ENCODE measurements around the gene IFIT3.

IFIT3 gene

GRCh38 chr10:89373916-89374711 is 46.3 kb downstream of the IFIT3 start:
- Histone ChIP-seq H3K4me3 (ENCODE audit: low read length) (peak overlapping the region; percentile 39), H3K4me1 (ENCODE audit: control insufficient read depth, insufficient read depth, low read length) (peaks cover 18% of the 10 kb centered on the region), H3K27ac (ENCODE audit: low read depth, low read length) (peak overlapping the region; percentile 71), H3K9ac (ENCODE audit: low read length) (no peak overlapping the region), H3K36me3 (ENCODE audit: control insufficient read depth, insufficient read depth, low read length) (no peaks in the 10 kb centered on the region), H3K27me3 (ENCODE audit: control insufficient read depth, insufficient read depth, low read length) (no peaks in the 10 kb centered on the region)

GRCh38 chr10:89374713-89375141 is 46.9 kb downstream of the IFIT3 start:
- Histone ChIP-seq H3K27me3 (ENCODE audit: control insufficient read depth, insufficient read depth, low read length) (no peaks in the 10 kb centered on the region), H3K4me3 (ENCODE audit: low read length) (no peak overlapping the region), H3K4me1 (ENCODE audit: control insufficient read depth, insufficient read depth, low read length) (peaks cover 18% of the 10 kb centered on the region), H3K36me3 (ENCODE audit: control insufficient read depth, insufficient read depth, low read length) (no peaks in the 10 kb centered on the region), H3K27ac (ENCODE audit: low read depth, low read length) (peak overlapping the region; percentile 71), H3K9ac (ENCODE audit: low read length) (no peak overlapping the region)

GRCh38 chr10:89377705-89378637 is 50.2 kb downstream of the IFIT3 start, which contains the start of gene IFIT1B:
TSS of gene IFIT1B (plus strand) at chr10:89378056. CDS start at chr10:89378136, 80 bp downstream.
- H3K36me3 ChIP-seq (ENCODE audit: control insufficient read depth, insufficient read depth, low read length): no peaks in the 10 kb centered on the region
- H3K4me1 ChIP-seq (ENCODE audit: control insufficient read depth, insufficient read depth, low read length): peaks cover 18% of the 10 kb centered on the region
- no peak within 1 kb of the TSS for H3K27ac ChIP-seq (ENCODE audit: low read depth, low read length)
- H3K4me3 ChIP-seq (ENCODE audit: low read length): no peak within 1 kb of the TSS
- H3K9ac ChIP-seq (ENCODE audit: low read length): no peak within 1 kb of the TSS
- H3K27me3 ChIP-seq (ENCODE audit: control insufficient read depth, insufficient read depth, low read length): no peaks in the 10 kb centered on the region

DNA sequence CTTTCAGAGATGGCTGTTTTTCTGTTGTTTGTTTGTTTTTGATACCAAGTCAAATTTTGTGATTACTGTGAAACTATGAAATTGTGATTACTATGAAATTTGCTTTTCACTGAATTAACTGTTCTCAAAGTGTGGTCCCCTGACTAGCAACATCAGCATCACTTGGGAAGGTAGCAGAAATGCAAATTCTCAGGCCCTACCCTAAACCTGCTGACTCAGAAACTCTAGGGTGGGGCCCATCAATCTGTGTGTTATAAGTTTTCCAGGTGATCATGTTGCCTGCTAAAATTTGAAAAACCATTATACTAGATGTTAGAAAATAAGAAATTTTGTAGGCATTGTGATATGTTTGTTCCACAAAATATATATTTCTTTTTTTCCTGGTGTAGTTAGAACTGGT is 51.3 kb downstream of the IFIT3 start:
- Histone ChIP-seq H3K4me3 (ENCODE audit: low read length) (no peak overlapping the region), H3K9ac (ENCODE audit: low read length) (no peak overlapping the region), H3K27ac (ENCODE audit: low read depth, low read length) (no peak overlapping the region), H3K4me1 (ENCODE audit: control insufficient read depth, insufficient read depth, low read length) (peaks cover 10% of the 10 kb centered on the region), H3K36me3 (ENCODE audit: control insufficient read depth, insufficient read depth, low read length) (no peaks in the 10 kb centered on the region), H3K27me3 (ENCODE audit: control insufficient read depth, insufficient read depth, low read length) (no peaks in the 10 kb centered on the region)

DNA sequence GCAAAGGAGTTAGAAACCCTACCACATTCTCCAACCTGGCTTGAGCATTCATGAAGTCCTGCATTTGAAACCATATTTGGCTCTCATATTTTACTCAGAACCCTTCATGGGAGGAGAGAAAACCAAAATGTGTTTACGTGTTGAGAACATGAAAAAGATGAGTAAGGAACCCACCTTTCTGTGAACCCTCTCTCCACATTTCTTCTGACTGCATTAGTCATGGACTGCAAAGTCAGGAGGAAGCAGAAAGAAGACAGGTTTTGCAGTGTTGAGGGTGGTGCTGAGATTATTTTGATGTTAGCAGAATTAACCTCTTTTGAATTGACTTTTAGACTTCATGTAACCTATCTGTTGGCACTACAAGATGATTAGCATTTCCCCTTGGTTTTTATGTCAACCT is 55.0 kb downstream of the IFIT3 start:
- Histone ChIP-seq H3K9ac (ENCODE audit: low read length) (no peak overlapping the region), H3K4me1 (ENCODE audit: control insufficient read depth, insufficient read depth, low read length) (no peaks in the 10 kb centered on the region), H3K36me3 (ENCODE audit: control insufficient read depth, insufficient read depth, low read length) (no peaks in the 10 kb centered on the region), H3K27me3 (ENCODE audit: control insufficient read depth, insufficient read depth, low read length) (no peaks in the 10 kb centered on the region), H3K27ac (ENCODE audit: low read depth, low read length) (no peak overlapping the region), H3K4me3 (ENCODE audit: low read length) (no peak overlapping the region)

DNA sequence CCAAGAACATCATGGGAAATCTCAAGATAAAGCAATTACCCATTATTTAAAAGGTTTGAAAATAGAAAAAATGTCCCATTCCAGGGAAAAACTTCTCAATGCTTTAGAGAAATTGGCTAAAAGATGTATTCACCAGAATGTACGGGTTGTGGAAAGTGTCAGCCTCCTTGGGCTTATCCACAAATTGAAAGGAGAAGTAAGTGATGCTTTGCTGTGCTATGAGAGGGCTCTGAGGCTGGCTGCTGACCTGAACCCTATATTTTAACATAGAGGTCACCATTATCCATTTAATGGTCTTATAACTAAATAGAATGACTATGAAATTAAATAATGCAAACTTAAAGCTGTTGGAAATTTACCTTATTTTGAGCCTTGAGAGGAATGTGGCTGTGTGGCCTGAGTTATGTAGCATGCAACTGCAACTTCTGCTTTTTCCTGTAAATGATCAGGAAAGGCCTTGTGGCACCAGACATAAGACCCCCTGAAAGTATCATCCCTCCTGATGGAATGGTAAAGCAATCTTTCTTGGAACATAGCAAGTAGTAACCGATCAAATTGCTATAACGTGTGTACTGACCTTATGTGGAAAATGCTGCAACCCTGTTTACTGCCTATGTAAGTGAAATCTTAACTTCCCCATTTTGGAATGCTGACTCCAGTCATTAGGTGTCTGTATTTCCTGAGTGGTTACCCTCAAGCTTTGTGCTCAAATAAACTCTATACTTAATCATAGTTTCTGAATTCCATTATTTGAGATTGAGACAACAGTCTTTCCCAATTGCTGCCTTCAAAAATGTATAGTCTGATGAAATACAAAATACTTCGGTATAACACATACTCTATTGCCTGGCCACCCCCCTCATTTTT is 56.9 kb downstream of the IFIT3 start:
- no peak overlapping the region for H3K4me3 ChIP-seq (ENCODE audit: low read length)
- no peak overlapping the region for H3K9ac ChIP-seq (ENCODE audit: low read length)
- no peaks in the 10 kb centered on the region for H3K4me1 ChIP-seq (ENCODE audit: control insufficient read depth, insufficient read depth, low read length)
- H3K27ac ChIP-seq (ENCODE audit: low read depth, low read length): no peak overlapping the region
- no peaks in the 10 kb centered on the region for H3K36me3 ChIP-seq (ENCODE audit: control insufficient read depth, insufficient read depth, low read length)
- no peaks in the 10 kb centered on the region for H3K27me3 ChIP-seq (ENCODE audit: control insufficient read depth, insufficient read depth, low read length)

DNA sequence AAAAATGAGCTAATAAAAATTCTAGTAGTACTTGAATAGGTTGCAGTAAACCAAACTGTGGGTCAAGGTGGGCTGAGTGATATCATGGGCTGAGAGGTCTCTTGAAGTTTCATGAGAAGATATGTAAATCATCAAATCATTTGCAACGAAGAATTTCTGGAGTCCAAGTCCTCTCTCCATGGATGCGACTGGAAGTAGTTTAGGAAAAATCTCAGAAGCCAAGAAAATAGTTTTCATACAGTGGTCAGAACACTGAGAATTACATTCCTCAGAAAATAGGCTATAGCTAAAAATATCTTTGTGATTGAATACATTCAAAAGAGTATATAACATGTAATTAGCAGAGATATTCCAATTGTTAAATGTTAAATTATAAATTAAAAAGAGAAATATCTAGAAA is 61.0 kb downstream of the IFIT3 start:
- no peaks in the 10 kb centered on the region for H3K27me3 ChIP-seq (ENCODE audit: control insufficient read depth, insufficient read depth, low read length)
- H3K27ac ChIP-seq (ENCODE audit: low read depth, low read length): no peak overlapping the region
- H3K9ac ChIP-seq (ENCODE audit: low read length): no peak overlapping the region
- H3K4me3 ChIP-seq (ENCODE audit: low read length): no peak overlapping the region
- H3K4me1 ChIP-seq (ENCODE audit: control insufficient read depth, insufficient read depth, low read length): peaks cover 8% of the 10 kb centered on the region
- no peaks in the 10 kb centered on the region for H3K36me3 ChIP-seq (ENCODE audit: control insufficient read depth, insufficient read depth, low read length)

- Histone ChIP-seq H3K27me3 (ENCODE audit: control insufficient read depth, insufficient read depth, low read length) (no peaks in the 10 kb centered on the region), H3K27ac (ENCODE audit: low read depth, low read length) (no peak overlapping the region), H3K4me1 (ENCODE audit: control insufficient read depth, insufficient read depth, low read length) (peaks cover 8% of the 10 kb centered on the region), H3K4me3 (ENCODE audit: low read length) (no peak overlapping the region), H3K9ac (ENCODE audit: low read length) (no peak overlapping the region), H3K36me3 (ENCODE audit: control insufficient read depth, insufficient read depth, low read length) (no peaks in the 10 kb centered on the region)
These were observed 61.5 kb downstream of the IFIT3 start for GRCh38 chr10:89389254-89389653.
